ENCODE measurements around the gene MCF2L2. TPM values are rescaled to one million over a fixed set of nuclear protein-coding genes. Genes with fewer than 3 reads are reported as not detected.

Gene MCF2L2
- total RNA-seq, 3 donors from 2014 or later = 0.84 to 2.7 (median 1.1) TPM

DNA sequence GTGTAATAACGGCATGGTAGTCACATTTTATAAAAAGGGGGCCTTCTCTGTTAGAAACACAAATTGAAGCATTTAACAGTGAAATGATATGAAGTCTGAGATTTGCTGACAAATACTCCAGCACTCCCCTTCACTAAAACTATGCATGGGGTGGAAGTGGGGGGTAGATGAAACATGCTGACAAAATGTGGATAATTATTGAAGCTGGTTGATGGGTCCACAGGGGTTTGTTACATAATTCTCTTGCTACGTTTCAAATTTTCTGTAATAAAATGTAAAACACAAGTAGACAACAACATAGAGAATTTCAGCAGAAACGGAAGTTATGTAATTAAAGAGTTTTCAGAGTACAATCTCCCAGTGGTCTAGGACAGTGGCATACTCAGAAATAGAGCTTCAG lies 37.0 kb downstream of the MCF2L2 start:
- ATAC-seq (no peak), DNase-seq (no peak)
- no peaks in the 10 kb centered on the region for H3K36me3 ChIP-seq (ENCODE audit: low read depth)
- H3K4me1 ChIP-seq (ENCODE audit: low read depth) = no peaks in the 10 kb centered on the region
- intact Hi-C loops (cut with DNase I, micrococcal nuclease) = no loop called here
- no peak overlapping the region for H3K4me3 ChIP-seq
- H3K9me3 ChIP-seq = no peaks in the 10 kb centered on the region
- TF ChIP-seq, protein P1, sequence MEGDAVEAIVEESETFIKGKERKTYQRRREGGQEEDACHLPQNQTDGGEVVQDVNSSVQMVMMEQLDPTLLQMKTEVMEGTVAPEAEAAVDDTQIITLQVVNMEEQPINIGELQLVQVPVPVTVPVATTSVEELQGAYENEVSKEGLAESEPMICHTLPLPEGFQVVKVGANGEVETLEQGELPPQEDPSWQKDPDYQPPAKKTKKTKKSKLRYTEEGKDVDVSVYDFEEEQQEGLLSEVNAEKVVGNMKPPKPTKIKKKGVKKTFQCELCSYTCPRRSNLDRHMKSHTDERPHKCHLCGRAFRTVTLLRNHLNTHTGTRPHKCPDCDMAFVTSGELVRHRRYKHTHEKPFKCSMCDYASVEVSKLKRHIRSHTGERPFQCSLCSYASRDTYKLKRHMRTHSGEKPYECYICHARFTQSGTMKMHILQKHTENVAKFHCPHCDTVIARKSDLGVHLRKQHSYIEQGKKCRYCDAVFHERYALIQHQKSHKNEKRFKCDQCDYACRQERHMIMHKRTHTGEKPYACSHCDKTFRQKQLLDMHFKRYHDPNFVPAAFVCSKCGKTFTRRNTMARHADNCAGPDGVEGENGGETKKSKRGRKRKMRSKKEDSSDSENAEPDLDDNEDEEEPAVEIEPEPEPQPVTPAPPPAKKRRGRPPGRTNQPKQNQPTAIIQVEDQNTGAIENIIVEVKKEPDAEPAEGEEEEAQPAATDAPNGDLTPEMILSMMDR (IDR thresholded peaks at IDR 0.05) = no peak

GRCh38 chr3:183390844-183391243 lies 37.6 kb downstream of the MCF2L2 start:
- Histone ChIP-seq H3K4me3 (no peak overlapping the region), H3K9me3 (no peaks in the 10 kb centered on the region), H3K36me3 (ENCODE audit: low read depth) (no peaks in the 10 kb centered on the region), H3K4me1 (ENCODE audit: low read depth) (no peaks in the 10 kb centered on the region)
- TF ChIP-seq, protein P1 (IDR thresholded peaks at IDR 0.05) = no peak
- no peak for DNase-seq
- no peak for ATAC-seq
- intact Hi-C loops (cut with DNase I, micrococcal nuclease) = no loop called here

DNA sequence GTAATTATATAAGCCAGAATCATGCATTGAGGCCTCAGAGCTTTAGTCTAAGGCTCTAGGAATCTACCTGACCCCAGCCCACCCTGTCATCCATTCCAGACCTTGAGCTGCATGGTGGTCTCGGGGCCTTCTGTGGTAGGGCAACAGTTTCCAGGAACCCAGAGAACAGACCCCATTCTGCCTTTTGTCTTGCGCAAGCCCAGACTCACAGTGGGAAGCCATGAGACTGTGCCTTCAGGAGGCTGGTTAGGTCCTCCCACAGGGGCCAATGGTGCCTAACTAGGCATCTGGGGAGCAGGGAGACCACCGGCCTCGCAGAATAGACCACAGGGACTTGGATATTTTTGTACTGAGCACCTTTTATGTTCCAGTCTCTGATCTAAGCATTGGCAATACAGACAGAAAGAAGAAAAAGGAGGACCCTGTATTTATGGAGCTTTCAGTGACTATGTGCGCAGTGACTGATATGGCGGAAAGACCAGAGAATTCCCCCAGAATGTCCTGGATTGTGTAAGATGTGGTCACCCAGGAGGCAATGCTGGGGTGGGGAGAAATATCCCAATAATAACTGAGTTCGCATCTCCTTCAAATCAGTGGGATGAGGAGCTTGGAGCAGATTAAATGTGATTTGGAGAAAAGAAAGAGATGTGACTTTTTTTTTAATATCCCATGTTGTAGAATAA lies 40.1 kb downstream of the MCF2L2 start:
- ATAC-seq (no peak), DNase-seq (no peak)
- no peak overlapping the region for H3K4me3 ChIP-seq
- no peaks in the 10 kb centered on the region for H3K36me3 ChIP-seq (ENCODE audit: low read depth)
- H3K4me1 ChIP-seq (ENCODE audit: low read depth) = no peaks in the 10 kb centered on the region
- H3K9me3 ChIP-seq = no peaks in the 10 kb centered on the region
- intact Hi-C loops (cut with DNase I, micrococcal nuclease) = loop anchor here (5.0 kb wide), 1 partner anchor 266 kb away; no protein-coding TSS in a partner anchor
- TF ChIP-seq, protein P1 (IDR thresholded peaks at IDR 0.05) = no peak

- Histone ChIP-seq H3K9me3 (no peaks in the 10 kb centered on the region), H3K4me1 (ENCODE audit: low read depth) (no peaks in the 10 kb centered on the region), H3K4me3 (no peak overlapping the region), H3K36me3 (ENCODE audit: low read depth) (no peaks in the 10 kb centered on the region)
- DNase-seq (no peak), ATAC-seq (no peak)
- TF ChIP-seq, protein P1 (IDR thresholded peaks at IDR 0.05) = no peak
- intact Hi-C loops (cut with DNase I, micrococcal nuclease) = loop anchor here (5.0 kb wide), 1 partner anchor 265 kb away; no protein-coding TSS in a partner anchor
Observed at GRCh38 chr3:183387797-183388196, 40.6 kb downstream of the MCF2L2 start.

GRCh38 chr3:183386651-183387050 lies 41.8 kb downstream of the MCF2L2 start:
- no peaks in the 10 kb centered on the region for H3K36me3 ChIP-seq (ENCODE audit: low read depth)
- DNase-seq (no peak), ATAC-seq (no peak)
- H3K4me1 ChIP-seq (ENCODE audit: low read depth) = peaks cover 5% of the 10 kb centered on the region
- TF ChIP-seq, protein P1 (IDR thresholded peaks at IDR 0.05) = no peak
- H3K4me3 ChIP-seq = no peak overlapping the region
- H3K9me3 ChIP-seq = no peaks in the 10 kb centered on the region
- intact Hi-C loops (cut with DNase I, micrococcal nuclease) = loop anchor here (5.0 kb wide), 1 partner anchor 264 kb away; no protein-coding TSS in a partner anchor
